NB4 (cell line): ENCODE data around the gene ZSWIM5.
"Not testable (repeated sequence)": the region's sequence is repeated elsewhere in the genome, so short reads cannot be mapped to it uniquely, and the experiment has no call there.

Source experiments
- DNase-seq: peaks from one replicate; pipeline ENCODE4 v3.0.0; 2010; ENCODE audit warnings: low read depth
- H3K4me3 ChIP-seq: one replicate; pipeline ENCODE4 v1.5.1; 2011; ENCODE audit warnings: mild to moderate bottlenecking, low read depth, low read length, moderate library complexity
- CTCF ChIP-seq: IDR thresholded peaks from one replicate; pipeline ENCODE4 v1.5.1; 2012; ENCODE audit warnings: low read depth, low read length
- MAX ChIP-seq: IDR thresholded peaks from 2 replicates; pipeline ENCODE4 v1.6.1; 2011; ENCODE audit warnings: low read depth, low read length
- MYC ChIP-seq: IDR thresholded peaks from 2 replicates; pipeline ENCODE4 v1.6.1; 2011; ENCODE audit warnings: low read depth, low read length
- POLR2A ChIP-seq: IDR thresholded peaks from 2 replicates; pipeline ENCODE4 v1.6.1; 2011; ENCODE audit warnings: mild to moderate bottlenecking; ENCODE audit not compliant: insufficient read length; ENCODE audit errors: extremely low read depth

The ZSWIM5 gene

GRCh38 chr1:45079533-45079932, 126.9 kb downstream of the ZSWIM5 start:
- no peak for DNase-seq
- H3K4me3 ChIP-seq = no peak overlapping the region
- TF ChIP-seq POLR2A = no peak
- no peak for TF ChIP-seq MYC
- no peak for TF ChIP-seq CTCF
- TF ChIP-seq MAX = no peak

- DNase-seq, H3K4me3 ChIP-seq: not testable (repeated sequence)
These were observed 129.4 kb downstream of the ZSWIM5 start for GRCh38 chr1:45076959-45077358.

- DNase-seq = no peak
- TF ChIP-seq POLR2A (no peak), MAX (no peak), CTCF (no peak), MYC (no peak)
- H3K4me3 ChIP-seq = no peak overlapping the region
These were observed 134.8 kb downstream of the ZSWIM5 start for GRCh38 chr1:45071567-45071966.

- TF ChIP-seq MAX (no peak), POLR2A (no peak), CTCF (no peak), MYC (no peak)
- DNase-seq = no peak
These were observed 138.6 kb downstream of the ZSWIM5 start for GRCh38 chr1:45067806-45068205.

GRCh38 chr1:45065083-45065482, 141.3 kb downstream of the ZSWIM5 start:
- H3K4me3 ChIP-seq = no peak overlapping the region
- no peak for DNase-seq
- TF ChIP-seq POLR2A (no peak), CTCF (no peak), MYC (no peak), MAX (no peak)

More at GRCh38 chr1:45067806-45068205, 138.6 kb downstream of the ZSWIM5 start:
- no peak overlapping the region for H3K4me3 ChIP-seq

GRCh38 chr1:45062463-45062862, 143.9 kb downstream of the ZSWIM5 start:
- H3K4me3 ChIP-seq, DNase-seq: not testable (repeated sequence)

- no peak overlapping the region for H3K4me3 ChIP-seq
- no peak for DNase-seq
- no peak for TF ChIP-seq POLR2A
- no peak for TF ChIP-seq CTCF
- no peak for TF ChIP-seq MAX
- no peak for TF ChIP-seq MYC
These were observed 146.6 kb downstream of the ZSWIM5 start for GRCh38 chr1:45059829-45060228.
